ENCODE results near the gene DCST1. TPM values are rescaled to one million over a fixed set of nuclear protein-coding genes. Genes with fewer than 3 reads are reported as not detected.

The DCST1 gene
- total and polyA plus RNA-seq, 4 donors = not detected

DNA sequence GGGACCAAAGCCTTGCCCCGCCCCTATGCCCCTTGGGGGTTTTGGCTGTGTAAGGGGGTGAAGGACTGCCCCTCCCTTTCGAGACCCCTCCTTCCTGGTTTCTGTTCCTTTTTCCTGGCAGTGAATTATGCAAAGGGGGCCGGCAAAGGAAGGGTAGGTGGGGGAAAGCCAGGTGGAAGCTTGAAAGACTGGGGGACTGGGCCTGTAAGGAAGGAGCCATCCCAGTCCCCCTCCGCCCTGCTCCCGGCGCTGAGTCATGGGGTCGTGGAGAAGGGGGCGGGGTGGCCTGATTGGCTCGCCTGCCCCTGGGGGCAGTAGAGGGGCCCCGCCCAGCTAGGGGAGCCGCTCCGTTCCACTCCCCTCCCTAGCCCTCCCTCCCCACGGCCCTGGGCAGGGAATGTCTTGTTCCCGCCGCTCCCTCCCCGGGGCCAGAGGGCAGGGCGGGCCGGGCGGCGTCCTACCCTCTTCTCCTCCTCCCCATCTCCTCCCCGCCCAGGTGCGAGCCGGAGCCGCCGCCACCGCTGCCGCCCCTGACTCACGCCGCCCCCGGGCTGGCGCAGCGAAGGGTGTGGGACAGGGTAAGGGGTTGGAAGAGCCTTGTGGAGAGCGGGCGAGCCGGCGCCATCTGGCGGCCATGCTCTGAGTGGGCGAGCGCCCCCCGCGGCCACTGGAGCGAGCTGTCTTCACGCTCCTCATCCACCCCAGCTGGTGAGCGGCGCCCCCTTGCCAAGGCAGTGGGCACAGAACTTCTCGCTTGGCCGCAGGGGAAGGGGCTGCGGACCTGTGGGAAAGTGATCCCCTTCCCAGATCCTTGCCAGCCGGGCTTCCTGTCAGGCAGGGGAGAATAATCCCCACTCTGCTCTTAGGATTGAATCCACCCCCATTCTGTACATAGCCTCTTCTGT is 16.3 kb upstream of the DCST1 start:
- peaks cover 3 to 19% (median 9%) of the 10 kb centered on the region in 4 donors for H3K36me3 ChIP-seq (ENCODE audit: control insufficient read depth in 4 of 4, insufficient read depth in 3 of 4, low read depth in 1 of 4, low read length in 3 of 4)
- peaks cover 9 to 50% (median 29%) of the 10 kb centered on the region in 4 donors for H3K4me1 ChIP-seq (ENCODE audit: control insufficient read depth in 4 of 4, insufficient read depth in 4 of 4, low read length in 3 of 4)
- H3K27ac ChIP-seq (ENCODE audit: low read depth in 1 of 2, low read length in 2 of 2) = peak overlapping the region; percentile 46 to 70
- DNase-seq (ENCODE audit: low spot score) = peak; percentile 86
- TF ChIP-seq YY1 (IDR thresholded peaks at IDR 0.05) = peak; percentile 59
- TF ChIP-seq SP1 (IDR thresholded peaks at IDR 0.05) = peak; percentile 58
- peak in 1 of 2 donors; percentile 23 for TF ChIP-seq HNF4A (conservative IDR thresholded peaks at IDR 0.05)
- TF ChIP-seq, protein P1, sequence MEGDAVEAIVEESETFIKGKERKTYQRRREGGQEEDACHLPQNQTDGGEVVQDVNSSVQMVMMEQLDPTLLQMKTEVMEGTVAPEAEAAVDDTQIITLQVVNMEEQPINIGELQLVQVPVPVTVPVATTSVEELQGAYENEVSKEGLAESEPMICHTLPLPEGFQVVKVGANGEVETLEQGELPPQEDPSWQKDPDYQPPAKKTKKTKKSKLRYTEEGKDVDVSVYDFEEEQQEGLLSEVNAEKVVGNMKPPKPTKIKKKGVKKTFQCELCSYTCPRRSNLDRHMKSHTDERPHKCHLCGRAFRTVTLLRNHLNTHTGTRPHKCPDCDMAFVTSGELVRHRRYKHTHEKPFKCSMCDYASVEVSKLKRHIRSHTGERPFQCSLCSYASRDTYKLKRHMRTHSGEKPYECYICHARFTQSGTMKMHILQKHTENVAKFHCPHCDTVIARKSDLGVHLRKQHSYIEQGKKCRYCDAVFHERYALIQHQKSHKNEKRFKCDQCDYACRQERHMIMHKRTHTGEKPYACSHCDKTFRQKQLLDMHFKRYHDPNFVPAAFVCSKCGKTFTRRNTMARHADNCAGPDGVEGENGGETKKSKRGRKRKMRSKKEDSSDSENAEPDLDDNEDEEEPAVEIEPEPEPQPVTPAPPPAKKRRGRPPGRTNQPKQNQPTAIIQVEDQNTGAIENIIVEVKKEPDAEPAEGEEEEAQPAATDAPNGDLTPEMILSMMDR (IDR thresholded peaks at IDR 0.05; ENCODE audit: low read depth, low read length, missing input control) = peak; percentile 95
- TF ChIP-seq EGR1 (IDR thresholded peaks at IDR 0.05; ENCODE audit: low read depth in 2 of 2) = peak; percentile 30 to 44
- TF ChIP-seq, protein P2, sequence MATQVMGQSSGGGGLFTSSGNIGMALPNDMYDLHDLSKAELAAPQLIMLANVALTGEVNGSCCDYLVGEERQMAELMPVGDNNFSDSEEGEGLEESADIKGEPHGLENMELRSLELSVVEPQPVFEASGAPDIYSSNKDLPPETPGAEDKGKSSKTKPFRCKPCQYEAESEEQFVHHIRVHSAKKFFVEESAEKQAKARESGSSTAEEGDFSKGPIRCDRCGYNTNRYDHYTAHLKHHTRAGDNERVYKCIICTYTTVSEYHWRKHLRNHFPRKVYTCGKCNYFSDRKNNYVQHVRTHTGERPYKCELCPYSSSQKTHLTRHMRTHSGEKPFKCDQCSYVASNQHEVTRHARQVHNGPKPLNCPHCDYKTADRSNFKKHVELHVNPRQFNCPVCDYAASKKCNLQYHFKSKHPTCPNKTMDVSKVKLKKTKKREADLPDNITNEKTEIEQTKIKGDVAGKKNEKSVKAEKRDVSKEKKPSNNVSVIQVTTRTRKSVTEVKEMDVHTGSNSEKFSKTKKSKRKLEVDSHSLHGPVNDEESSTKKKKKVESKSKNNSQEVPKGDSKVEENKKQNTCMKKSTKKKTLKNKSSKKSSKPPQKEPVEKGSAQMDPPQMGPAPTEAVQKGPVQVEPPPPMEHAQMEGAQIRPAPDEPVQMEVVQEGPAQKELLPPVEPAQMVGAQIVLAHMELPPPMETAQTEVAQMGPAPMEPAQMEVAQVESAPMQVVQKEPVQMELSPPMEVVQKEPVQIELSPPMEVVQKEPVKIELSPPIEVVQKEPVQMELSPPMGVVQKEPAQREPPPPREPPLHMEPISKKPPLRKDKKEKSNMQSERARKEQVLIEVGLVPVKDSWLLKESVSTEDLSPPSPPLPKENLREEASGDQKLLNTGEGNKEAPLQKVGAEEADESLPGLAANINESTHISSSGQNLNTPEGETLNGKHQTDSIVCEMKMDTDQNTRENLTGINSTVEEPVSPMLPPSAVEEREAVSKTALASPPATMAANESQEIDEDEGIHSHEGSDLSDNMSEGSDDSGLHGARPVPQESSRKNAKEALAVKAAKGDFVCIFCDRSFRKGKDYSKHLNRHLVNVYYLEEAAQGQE (IDR thresholded peaks at IDR 0.05) = no peak
- TF ChIP-seq TAF1 (conservative IDR thresholded peaks at IDR 0.05) = no peak
- no peak for TF ChIP-seq GABPA (IDR thresholded peaks at IDR 0.05 in 1 of 2, conservative IDR thresholded peaks at IDR 0.05 in 1 of 2)
- TF ChIP-seq, protein P3, sequence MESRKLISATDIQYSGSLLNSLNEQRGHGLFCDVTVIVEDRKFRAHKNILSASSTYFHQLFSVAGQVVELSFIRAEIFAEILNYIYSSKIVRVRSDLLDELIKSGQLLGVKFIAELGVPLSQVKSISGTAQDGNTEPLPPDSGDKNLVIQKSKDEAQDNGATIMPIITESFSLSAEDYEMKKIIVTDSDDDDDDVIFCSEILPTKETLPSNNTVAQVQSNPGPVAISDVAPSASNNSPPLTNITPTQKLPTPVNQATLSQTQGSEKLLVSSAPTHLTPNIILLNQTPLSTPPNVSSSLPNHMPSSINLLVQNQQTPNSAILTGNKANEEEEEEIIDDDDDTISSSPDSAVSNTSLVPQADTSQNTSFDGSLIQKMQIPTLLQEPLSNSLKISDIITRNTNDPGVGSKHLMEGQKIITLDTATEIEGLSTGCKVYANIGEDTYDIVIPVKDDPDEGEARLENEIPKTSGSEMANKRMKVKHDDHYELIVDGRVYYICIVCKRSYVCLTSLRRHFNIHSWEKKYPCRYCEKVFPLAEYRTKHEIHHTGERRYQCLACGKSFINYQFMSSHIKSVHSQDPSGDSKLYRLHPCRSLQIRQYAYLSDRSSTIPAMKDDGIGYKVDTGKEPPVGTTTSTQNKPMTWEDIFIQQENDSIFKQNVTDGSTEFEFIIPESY (IDR thresholded peaks at IDR 0.05) = no peak
- no peak for TF ChIP-seq FOXA2 (IDR thresholded peaks at IDR 0.05)
- TF ChIP-seq, protein P4, sequence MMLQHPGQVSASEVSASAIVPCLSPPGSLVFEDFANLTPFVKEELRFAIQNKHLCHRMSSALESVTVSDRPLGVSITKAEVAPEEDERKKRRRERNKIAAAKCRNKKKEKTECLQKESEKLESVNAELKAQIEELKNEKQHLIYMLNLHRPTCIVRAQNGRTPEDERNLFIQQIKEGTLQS (IDR thresholded peaks at IDR 0.05) = no peak
- TF ChIP-seq JUND (IDR thresholded peaks at IDR 0.05) = no peak
- TF ChIP-seq HNF4G (IDR thresholded peaks at IDR 0.05) = no peak
- TF ChIP-seq FOXA1 (IDR thresholded peaks at IDR 0.05) = no peak
- peak in 1 of 2 donors; percentile 20 for TF ChIP-seq RXRA (IDR thresholded peaks at IDR 0.05)
- peak; percentile 79 to 87 for TF ChIP-seq RAD21 (IDR thresholded peaks at IDR 0.05)
- no peak for TF ChIP-seq NR2F2 (IDR thresholded peaks at IDR 0.05)
- TF ChIP-seq, protein P5, sequence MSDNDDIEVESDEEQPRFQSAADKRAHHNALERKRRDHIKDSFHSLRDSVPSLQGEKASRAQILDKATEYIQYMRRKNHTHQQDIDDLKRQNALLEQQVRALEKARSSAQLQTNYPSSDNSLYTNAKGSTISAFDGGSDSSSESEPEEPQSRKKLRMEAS (IDR thresholded peaks at IDR 0.05) = no peak
- 9% methylated on average over 49 of the region's 49 CpGs for WGBS
- H3K27me3 ChIP-seq (ENCODE audit: control insufficient read depth in 4 of 4, insufficient read depth in 4 of 4, low read length in 3 of 4) = no peaks in the 10 kb centered on the region
- H3K4me3 ChIP-seq (ENCODE audit: low read depth in 1 of 3, low read length in 3 of 3) = peak overlapping the region in 1 of 3 donors; percentile 25
- no peaks in the 10 kb centered on the region for H3K9me3 ChIP-seq (ENCODE audit: control insufficient read depth in 4 of 4, low read length in 3 of 4)
- no peak overlapping the region for H3K9ac ChIP-seq (ENCODE audit: low read depth in 1 of 2, low read length in 2 of 2)

Measured in liver (tissue), 9 donors.